Measurements from ENCODE around the gene ZNF500. TPM values are rescaled to one million over a fixed set of nuclear protein-coding genes. Genes with fewer than 3 reads are reported as not detected.

ZNF500 gene
- total and polyA plus RNA-seq, 2 donors (not counting 3 experiments of a cell fraction or from before 2014, with no cell fraction given) = 8.6 to 13.5 TPM

- Histone ChIP-seq H3K4me2 (ENCODE audit: insufficient read depth, low read length) (no peak overlapping the region), H3K4me3 (replicated peaks in 1 of 3; ENCODE audit: insufficient read depth in 1 of 3, low read depth in 1 of 3, low read length in 3 of 3) (no peak overlapping the region), H4K20me1 (replicated peaks; ENCODE audit: control insufficient read depth, extremely low read depth, insufficient read depth, low read length) (no peaks in the 10 kb centered on the region), H3K9me3 (replicated peaks; ENCODE audit: control insufficient read depth, insufficient read depth, low read length) (no peaks in the 10 kb centered on the region), H3K27ac (ENCODE audit: insufficient read depth, low read depth, low read length) (no peak overlapping the region), H3K36me3 (ENCODE audit: control insufficient read depth in 2 of 2, extremely low read depth in 1 of 2, insufficient read depth in 2 of 2, low read length in 2 of 2) (peaks cover 3 to 31% of the 10 kb centered on the region in 2 experiments), H2AFZ (ENCODE audit: low read depth, low read length) (no peak overlapping the region), H3K4me1 (ENCODE audit: control insufficient read depth, extremely low read depth, insufficient read depth, low read length) (no peaks in the 10 kb centered on the region), H3K9me1 (replicated peaks; ENCODE audit: control insufficient read depth, extremely low read depth, insufficient read depth, low read length) (no peaks in the 10 kb centered on the region), H3K79me2 (ENCODE audit: control insufficient read depth, insufficient read depth, low read length) (no peaks in the 10 kb centered on the region), H3K27me3 (ENCODE audit: control insufficient read depth in 2 of 2, insufficient read depth in 2 of 2, low read length in 2 of 2) (no peaks in the 10 kb centered on the region), H3K9ac (replicated peaks; ENCODE audit: extremely low read depth, insufficient read depth, low read length) (no peak overlapping the region)
- ChIA-PET CTCF (interaction anchor here (1.4 kb wide), 1 partner anchor 52 kb away, joined by 3 read pairs; no protein-coding TSS in a partner anchor), POLR2A (no interaction called here)
- dilution Hi-C loops (cut with MboI; ENCODE audit: extremely low pct_ligation_motif_present, low sequenced_read_pairs) (no loop called here), intact Hi-C loops (cut with micrococcal nuclease) (no loop called here)
- DNase-seq (ENCODE audit: low read depth, low spot score) = no peak
- no TSS peak for BruUV-seq (replicated peaks)
- FAIRE-seq = no peak
- TF ChIP-seq FOS (IDR thresholded peaks at IDR 0.05; ENCODE audit: borderline replicate concordance, insufficient read depth, low read length) = no peak
- no peak for TF ChIP-seq EZH2 (IDR thresholded peaks at IDR 0.05; ENCODE audit: borderline replicate concordance, low read depth, low read length, severe bottlenecking)
- TF ChIP-seq MYC (IDR thresholded peaks at IDR 0.05; ENCODE audit: low read depth, low read length) = no peak
- no peak for TF ChIP-seq JUN (IDR thresholded peaks at IDR 0.05; ENCODE audit: borderline replicate concordance, insufficient read depth, insufficient read length, low read depth)
- TF ChIP-seq, protein P1, sequence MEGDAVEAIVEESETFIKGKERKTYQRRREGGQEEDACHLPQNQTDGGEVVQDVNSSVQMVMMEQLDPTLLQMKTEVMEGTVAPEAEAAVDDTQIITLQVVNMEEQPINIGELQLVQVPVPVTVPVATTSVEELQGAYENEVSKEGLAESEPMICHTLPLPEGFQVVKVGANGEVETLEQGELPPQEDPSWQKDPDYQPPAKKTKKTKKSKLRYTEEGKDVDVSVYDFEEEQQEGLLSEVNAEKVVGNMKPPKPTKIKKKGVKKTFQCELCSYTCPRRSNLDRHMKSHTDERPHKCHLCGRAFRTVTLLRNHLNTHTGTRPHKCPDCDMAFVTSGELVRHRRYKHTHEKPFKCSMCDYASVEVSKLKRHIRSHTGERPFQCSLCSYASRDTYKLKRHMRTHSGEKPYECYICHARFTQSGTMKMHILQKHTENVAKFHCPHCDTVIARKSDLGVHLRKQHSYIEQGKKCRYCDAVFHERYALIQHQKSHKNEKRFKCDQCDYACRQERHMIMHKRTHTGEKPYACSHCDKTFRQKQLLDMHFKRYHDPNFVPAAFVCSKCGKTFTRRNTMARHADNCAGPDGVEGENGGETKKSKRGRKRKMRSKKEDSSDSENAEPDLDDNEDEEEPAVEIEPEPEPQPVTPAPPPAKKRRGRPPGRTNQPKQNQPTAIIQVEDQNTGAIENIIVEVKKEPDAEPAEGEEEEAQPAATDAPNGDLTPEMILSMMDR (IDR thresholded peaks at IDR 0.05; ENCODE audit: extremely low read depth in 1 of 2, insufficient read depth in 1 of 2, low read depth in 1 of 2, low read length in 2 of 2) = no peak
- TF ChIP-seq POLR2AphosphoS5 (IDR thresholded peaks at IDR 0.05; ENCODE audit: insufficient read depth, low read depth, low read length) = no peak
- TF ChIP-seq POLR2A (IDR thresholded peaks at IDR 0.05; ENCODE audit: low read depth, low read length) = no peak
- TF ChIP-seq GATA2 (IDR thresholded peaks at IDR 0.05; ENCODE audit: insufficient read depth, insufficient read length, low read depth, low read length) = no peak
- TF ChIP-seq MAX (IDR thresholded peaks at IDR 0.05; ENCODE audit: insufficient read depth, insufficient read length) = no peak
These were observed 65.0 kb downstream of the ZNF500 start for GRCh38 chr16:4701791-4702465.
